GM18909 (cell line): ENCODE data around the gene IFITM1.

Source experiments
- ATAC-seq: cut with Tn5 transposase; IDR thresholded peaks from one replicate; pipeline ENCODE4 v1.9.1; 2021; ENCODE audit warnings: mild to moderate bottlenecking; ENCODE audit not compliant: unreplicated experiment, poor library complexity

The IFITM1 gene

DNA sequence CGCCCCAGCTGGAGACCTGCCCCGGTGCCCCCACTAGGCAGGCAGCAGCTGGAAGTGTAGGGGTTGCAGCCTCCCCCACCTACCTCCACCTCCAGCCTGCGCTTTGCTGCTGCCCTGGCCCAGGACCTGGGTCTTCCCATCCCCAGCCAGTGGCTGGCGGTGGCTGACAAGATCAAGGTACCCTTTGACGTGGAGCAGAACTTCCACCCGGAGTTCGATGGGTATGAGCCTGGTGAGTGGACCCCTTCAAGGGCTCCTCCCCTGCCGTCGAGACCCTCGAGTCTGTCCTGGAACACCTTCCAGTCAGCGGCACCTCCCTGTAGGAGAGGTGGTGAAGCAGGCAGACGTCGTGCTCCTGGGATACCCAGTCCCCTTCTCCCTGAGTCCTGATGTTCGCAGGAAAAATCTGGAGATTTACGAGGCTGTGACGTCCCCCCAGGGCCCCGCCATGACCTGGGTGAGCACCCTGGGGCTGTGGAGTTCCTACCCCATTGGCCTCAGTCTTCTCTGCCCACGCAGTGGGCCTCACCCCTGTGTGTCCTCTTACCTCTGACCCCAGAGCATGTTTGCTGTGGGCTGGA, 20.5 kb upstream of the IFITM1 start:
- ATAC-seq, result no peak

- ATAC-seq, result no peak
These were observed 19.8 kb upstream of the IFITM1 start for GRCh38 chr11:293852-294661.

DNA sequence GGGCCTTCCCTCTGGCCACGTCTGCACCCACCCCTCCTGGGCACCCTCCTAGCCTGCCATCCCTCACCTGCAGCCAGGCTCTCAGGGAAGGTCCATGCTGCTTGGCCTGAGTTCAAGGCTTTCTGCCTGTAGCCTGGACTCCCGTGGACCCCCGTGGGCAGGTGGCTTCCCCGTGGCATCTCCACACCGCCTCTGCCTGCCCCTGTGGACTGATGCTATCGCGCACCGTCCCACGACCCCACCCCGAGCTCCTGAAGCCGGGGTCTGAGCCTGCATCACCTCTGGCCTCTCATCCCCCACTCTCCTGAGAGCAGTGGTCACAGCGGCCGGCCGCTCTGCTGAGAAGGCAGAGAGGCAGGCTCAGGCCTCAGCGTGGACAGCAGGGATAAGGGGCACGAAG, 19.1 kb upstream of the IFITM1 start:
- ATAC-seq, result no peak

- ATAC-seq, result no peak
These were observed 18.3 kb upstream of the IFITM1 start for GRCh38 chr11:295351-296170.

DNA sequence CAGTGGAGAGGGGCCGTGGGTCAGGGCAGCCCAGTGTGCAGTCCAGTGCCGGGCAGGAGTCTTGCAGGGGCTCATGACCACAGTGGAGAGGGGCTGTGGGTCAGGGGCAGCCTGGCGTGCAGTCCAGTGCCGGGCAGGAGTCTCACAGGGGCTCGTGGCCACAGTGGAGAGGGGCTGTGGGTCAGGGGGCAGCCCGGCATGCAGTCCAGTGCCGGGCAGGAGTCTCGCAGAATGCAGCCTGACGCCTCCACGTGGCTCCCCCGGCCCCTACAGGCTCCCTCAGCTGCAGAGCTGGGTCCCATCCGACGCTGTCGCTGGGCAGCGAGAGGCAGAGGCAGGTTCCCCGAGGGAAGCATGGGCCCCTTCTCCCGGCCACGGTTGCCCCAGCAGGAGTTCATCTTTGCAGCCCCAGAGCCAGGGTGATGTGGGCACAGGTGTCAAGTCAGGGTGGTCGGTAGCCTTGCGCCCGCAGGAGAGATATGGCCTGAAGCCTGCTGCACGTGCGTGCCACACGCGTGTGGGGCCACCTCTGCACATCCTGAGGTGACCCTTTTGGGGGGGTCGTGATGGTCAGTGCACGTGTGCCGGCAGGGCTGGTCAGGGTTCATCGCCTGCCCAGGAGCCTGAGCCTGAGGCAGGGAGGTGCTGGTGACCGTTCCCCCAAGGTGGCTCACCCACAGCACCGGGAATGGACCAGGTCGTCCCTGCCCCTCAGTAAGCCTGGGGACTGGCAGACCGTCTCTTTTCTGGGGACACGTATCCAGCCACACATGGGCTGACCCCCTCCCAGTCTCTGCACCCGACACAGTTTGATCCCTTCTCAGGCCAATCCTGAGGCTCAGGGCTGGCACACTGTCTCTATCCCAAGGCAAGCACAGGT, 17.4 kb upstream of the IFITM1 start:
- no peak for ATAC-seq

GRCh38 chr11:297051-297585, 16.7 kb upstream of the IFITM1 start:
- ATAC-seq, result no peak

- ATAC-seq, result no peak
These were observed 16.0 kb upstream of the IFITM1 start for GRCh38 chr11:297586-298405.

GRCh38 chr11:298406-299065, 15.3 kb upstream of the IFITM1 start:
- ATAC-seq, result no peak

DNA sequence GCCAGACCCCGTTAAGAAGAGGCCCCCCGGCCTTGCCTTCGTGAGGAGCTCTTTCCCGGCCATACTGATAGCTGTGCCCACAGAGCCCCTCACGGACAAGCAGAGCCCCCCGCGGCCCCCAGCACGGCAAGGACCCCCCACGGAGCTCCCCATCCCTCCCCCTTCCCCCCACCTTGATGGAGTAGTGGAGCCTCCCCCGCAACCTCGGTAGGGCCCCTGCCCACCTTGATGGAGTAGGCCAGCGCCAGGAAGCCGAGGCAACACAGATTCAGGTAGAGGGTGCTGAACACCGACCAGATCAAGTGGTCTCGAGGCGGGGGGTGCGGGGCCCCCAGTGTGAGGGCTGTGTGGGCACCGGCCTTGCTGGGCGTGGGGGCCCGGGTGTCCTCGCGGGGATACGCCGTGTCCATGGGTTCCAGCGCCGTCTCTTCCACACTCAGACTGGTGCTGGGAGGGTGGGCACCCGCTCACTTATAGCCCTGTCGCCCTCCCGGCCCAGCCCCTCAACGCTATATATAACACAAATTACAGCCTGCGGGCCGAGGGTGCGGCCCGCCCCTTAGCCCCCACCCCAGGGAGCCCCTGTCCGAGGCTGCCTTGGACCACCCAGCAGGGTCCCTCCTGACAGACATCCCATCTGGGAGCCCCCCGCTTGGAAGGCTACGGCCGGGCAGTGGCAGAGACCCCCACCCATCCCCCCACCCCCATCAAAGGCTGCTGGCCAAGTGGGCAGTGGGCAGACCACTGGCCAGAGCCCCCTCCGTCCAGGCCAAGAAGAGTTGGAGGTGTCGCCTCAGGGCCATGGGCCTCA, 14.6 kb upstream of the IFITM1 start, which contains the start of gene IFITM5:
IFITM5 (minus strand) TSS at position 446 of the 811 bp plus-strand sequence; CDS start at position 410, 36 bp downstream.
- ATAC-seq, result no peak

DNA sequence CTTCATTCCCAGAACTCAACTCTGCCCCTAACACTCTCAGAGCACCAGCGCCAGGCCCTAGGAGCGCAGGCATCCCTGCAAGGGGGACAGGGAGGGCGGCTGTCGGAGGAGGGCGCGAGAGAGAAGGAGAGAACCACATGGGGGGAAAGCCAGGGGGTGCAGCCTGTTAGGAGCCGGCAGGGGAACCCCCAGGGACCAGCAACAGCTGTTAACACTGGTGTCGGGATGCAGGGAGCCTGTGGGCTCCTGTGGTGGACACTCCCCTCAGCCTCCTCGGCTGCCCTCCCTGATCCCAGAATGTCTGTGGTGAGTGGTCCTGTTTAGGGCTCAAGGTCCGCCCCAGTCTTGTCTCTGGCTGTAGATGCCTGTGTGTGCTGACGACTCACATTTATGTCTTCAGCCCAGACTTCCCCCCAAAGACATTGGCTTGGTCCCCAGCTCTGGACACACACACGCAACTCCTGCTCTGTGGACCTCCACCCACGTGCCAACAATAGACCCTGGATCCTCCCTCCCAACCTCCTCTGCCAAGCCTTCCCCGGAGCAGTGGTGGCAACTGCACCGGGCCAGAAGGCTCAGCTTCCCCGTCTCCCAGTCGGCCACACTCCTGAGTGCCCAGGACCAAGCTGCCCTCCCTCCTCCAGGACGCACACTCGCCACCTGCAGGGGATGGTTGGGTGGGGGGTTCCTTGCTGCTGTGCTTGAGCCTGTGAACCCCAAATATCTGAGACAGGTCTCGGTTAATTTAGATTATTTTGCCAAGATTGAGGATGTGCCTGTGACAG, 13.7 kb upstream of the IFITM1 start:
- no peak for ATAC-seq

- ATAC-seq, result no peak
These were observed 10.5 kb upstream of the IFITM1 start for GRCh38 chr11:303363-303762.

DNA sequence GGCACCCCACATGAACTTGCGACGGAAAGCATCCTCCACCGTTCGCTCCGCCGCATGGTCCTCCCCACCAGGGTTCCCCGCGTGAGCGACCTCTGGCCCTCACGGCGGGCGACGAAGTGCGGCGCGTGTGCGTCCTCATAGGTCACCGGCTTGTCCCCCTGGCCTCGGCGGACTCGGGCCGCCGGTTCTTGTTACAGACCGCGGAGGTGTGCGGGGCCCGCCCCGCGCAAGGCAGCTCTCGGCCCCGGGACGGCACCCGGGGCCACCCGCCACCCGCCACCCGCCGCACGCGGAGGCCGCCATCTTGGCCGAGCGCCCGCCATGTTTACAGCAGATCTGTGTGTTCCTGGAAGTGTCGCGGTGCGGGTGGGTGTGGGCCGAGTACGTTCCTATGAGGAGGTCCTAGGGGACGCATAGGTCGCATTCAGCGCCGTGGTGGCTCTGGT, 9.8 kb upstream of the IFITM1 start:
- ATAC-seq, result no peak

DNA sequence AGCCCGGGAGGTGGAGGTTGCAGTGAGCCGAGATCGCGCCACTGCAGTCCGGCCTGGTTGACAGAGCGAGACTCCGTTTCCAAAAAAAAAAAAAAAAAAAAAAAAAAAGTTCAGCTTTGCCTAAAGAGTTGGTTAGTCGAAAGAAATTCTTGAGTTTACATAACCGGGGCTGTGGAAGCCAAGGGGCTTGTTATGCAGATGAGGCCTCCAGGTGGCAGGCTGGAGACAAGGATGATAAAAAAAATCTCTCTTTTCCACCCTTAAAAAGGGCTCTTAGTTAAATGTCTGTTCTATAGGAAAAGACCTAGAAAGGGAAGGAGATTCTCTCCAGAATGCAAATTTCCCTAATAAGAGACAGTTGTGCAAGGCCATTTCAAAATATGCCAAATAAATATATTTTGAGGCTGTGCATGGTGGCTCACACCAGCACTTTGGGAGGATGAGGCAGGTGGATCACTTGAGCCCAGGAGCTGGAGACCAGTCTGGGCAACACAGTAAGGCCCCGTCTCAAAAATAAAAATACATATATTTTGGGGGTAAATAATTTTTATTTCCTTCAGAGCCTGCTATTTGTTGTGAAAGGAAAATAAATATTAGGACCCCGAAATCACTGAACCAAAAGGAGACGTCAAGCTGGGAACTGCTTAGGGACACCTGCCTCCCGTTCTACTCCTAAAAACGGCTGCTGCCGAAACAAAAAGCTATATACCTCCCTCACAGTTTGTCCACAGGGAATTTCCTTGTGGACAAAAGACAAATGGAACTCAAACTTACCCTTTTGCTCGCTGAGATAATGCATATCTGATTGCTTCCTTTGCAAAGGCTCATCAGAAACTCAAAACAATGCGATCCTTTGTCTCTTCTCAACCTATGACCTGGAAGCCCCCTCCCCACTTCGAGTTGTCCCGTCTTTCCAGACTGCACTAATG, 8.7 kb upstream of the IFITM1 start:
- ATAC-seq, result no peak

DNA sequence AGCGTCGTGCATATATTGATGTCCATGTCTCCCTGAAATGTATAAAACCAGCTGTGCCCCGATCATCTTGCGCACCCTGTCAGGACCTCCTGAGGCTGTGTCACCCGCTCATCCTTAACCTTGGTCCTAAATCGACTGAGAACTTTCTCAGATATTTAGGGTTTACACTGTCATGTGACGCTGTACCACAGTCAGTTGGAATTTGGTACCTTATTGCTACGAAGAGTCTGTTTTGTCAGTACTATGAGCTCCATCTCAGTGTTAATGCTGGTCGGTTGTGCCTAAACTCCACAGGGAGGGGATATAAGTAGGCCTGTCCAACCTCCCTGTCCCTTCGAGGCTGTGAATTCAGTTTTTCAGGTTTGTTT, 8.0 kb upstream of the IFITM1 start:
- no peak for ATAC-seq

GRCh38 chr11:306645-307371, 7.0 kb upstream of the IFITM1 start:
- ATAC-seq, result no peak
